ENCODE data around the gene SNAP23.

DNA sequence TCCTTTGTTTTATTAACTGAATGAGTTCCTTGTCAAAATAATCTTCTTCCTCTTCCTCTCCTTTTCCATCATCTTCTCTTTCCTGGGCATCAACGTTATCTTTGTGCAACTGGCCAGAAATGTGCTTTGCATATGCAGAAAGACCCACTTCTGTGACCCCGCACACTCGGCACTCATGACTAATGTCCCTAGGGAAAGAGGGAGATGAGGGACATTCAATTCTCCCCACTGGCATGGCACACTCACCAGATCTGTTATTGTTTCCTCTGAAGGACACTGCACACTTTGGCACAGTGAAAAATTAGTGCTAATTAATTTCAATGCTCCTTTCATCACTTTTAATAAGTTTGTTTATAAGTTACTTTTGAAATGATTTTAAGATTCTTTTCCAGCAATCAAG lies 38.5 kb upstream of the SNAP23 start:
- TF ChIP-seq, protein P1, sequence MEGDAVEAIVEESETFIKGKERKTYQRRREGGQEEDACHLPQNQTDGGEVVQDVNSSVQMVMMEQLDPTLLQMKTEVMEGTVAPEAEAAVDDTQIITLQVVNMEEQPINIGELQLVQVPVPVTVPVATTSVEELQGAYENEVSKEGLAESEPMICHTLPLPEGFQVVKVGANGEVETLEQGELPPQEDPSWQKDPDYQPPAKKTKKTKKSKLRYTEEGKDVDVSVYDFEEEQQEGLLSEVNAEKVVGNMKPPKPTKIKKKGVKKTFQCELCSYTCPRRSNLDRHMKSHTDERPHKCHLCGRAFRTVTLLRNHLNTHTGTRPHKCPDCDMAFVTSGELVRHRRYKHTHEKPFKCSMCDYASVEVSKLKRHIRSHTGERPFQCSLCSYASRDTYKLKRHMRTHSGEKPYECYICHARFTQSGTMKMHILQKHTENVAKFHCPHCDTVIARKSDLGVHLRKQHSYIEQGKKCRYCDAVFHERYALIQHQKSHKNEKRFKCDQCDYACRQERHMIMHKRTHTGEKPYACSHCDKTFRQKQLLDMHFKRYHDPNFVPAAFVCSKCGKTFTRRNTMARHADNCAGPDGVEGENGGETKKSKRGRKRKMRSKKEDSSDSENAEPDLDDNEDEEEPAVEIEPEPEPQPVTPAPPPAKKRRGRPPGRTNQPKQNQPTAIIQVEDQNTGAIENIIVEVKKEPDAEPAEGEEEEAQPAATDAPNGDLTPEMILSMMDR (IDR thresholded peaks at IDR 0.05) = no peak
- no peak for TF ChIP-seq EZH2 (IDR thresholded peaks at IDR 0.05; ENCODE audit: borderline replicate concordance, insufficient read depth, low read depth, low read length, poor library complexity, severe bottlenecking)

Data from B cell (primary cell).